22Rv1 (cell line): ENCODE data around the gene MLLT10.

Experiments used
- H3K27ac ChIP-seq: fragments of 450-650 bp; 2 replicates; pipeline ENCODE4 v1.5.1; 2017
- CTCF ChIP-seq: fragments of 450-650 bp; IDR thresholded peaks from 2 replicates; pipeline ENCODE4 v1.5.1; 2017; ENCODE audit warnings: mild to moderate bottlenecking
- ZFX ChIP-seq: fragments of 450-650 bp; IDR thresholded peaks from 2 replicates; pipeline ENCODE4 v1.6.1; 2017; ENCODE audit warnings: antibody characterized with exemption, borderline replicate concordance

The MLLT10 gene

DNA sequence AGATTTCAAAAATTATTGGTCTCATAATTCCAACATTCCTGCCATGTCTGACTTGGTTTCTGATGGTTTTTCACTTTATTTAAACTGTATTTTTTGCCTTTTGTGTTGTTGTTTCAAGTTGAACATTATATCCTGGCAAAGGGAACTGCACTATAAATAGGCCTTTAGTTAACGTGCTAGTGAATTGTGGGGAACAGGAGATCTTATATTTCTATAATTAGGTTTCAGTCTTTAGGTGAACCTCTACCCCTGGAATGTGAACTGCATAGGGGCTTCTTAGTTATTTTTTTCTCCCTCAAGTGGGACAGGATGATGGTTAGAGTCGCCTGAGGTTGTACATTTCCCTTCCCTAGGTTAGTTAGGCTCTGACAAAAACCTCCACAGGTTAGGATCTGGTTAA lies 128.6 kb downstream of the MLLT10 start:
- TF ChIP-seq CTCF = no peak
- no peak for TF ChIP-seq ZFX
- no peak overlapping the region for H3K27ac ChIP-seq

GRCh38 chr10:21668831-21669230 lies 134.8 kb downstream of the MLLT10 start:
- H3K27ac ChIP-seq = no peak overlapping the region
- TF ChIP-seq CTCF = no peak
- no peak for TF ChIP-seq ZFX

GRCh38 chr10:21670391-21670790 lies 136.4 kb downstream of the MLLT10 start:
- no peak for TF ChIP-seq ZFX
- TF ChIP-seq CTCF = no peak
- no peak overlapping the region for H3K27ac ChIP-seq

DNA sequence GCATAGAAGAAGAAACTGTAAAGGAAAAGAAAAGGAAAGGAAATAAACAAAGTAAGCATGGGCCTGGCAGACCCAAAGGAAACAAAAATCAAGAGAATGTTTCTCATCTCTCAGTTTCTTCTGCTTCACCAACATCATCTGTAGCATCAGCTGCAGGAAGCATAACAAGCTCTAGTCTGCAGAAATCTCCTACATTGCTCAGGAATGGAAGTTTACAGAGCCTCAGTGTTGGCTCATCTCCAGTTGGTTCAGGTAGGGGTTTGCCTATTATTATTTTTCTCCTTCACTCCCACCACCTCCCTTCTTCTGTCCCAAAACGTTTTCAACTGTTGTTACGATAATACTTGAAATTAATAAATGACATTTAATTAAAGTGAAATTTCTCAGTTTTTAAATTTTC lies 139.6 kb downstream of the MLLT10 start:
- no peak overlapping the region for H3K27ac ChIP-seq

GRCh38 chr10:21675157-21675796 lies 141.2 kb downstream of the MLLT10 start:
- no peak overlapping the region for H3K27ac ChIP-seq
- no peak for TF ChIP-seq ZFX
- peak; percentile 89 for TF ChIP-seq CTCF

More for the DNA sequence above, 139.6 kb downstream of the MLLT10 start:
- TF ChIP-seq ZFX (no peak), CTCF (no peak)

- H3K27ac ChIP-seq = no peak overlapping the region
- TF ChIP-seq CTCF (no peak), ZFX (no peak)
Measured at GRCh38 chr10:21677551-21677950, 143.5 kb downstream of the MLLT10 start.

- no peak overlapping the region for H3K27ac ChIP-seq
- TF ChIP-seq ZFX = no peak
- no peak for TF ChIP-seq CTCF
Measured at GRCh38 chr10:21681156-21681555, 147.1 kb downstream of the MLLT10 start.
